Central memory CD4-positive, alpha-beta T cell (primary cell): ENCODE results near the gene SEC63.
"Not testable (repeated sequence)": the region's sequence is repeated elsewhere in the genome, so short reads cannot be mapped to it uniquely, and the experiment has no call there.

Source experiments
- DNase-seq: peaks from one replicate; pipeline ENCODE4 v3.0.0; 2022
- total RNA-seq, 3 experiments: gene quantifications; one replicate each; lab custom pipeline; 2026; lab: John Stamatoyannopoulos, UW

The SEC63 gene, protein sequence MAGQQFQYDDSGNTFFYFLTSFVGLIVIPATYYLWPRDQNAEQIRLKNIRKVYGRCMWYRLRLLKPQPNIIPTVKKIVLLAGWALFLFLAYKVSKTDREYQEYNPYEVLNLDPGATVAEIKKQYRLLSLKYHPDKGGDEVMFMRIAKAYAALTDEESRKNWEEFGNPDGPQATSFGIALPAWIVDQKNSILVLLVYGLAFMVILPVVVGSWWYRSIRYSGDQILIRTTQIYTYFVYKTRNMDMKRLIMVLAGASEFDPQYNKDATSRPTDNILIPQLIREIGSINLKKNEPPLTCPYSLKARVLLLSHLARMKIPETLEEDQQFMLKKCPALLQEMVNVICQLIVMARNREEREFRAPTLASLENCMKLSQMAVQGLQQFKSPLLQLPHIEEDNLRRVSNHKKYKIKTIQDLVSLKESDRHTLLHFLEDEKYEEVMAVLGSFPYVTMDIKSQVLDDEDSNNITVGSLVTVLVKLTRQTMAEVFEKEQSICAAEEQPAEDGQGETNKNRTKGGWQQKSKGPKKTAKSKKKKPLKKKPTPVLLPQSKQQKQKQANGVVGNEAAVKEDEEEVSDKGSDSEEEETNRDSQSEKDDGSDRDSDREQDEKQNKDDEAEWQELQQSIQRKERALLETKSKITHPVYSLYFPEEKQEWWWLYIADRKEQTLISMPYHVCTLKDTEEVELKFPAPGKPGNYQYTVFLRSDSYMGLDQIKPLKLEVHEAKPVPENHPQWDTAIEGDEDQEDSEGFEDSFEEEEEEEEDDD
- 32.0 to 46.4 (median 38.2) reads per million in 3 experiments for total RNA-seq

DNA sequence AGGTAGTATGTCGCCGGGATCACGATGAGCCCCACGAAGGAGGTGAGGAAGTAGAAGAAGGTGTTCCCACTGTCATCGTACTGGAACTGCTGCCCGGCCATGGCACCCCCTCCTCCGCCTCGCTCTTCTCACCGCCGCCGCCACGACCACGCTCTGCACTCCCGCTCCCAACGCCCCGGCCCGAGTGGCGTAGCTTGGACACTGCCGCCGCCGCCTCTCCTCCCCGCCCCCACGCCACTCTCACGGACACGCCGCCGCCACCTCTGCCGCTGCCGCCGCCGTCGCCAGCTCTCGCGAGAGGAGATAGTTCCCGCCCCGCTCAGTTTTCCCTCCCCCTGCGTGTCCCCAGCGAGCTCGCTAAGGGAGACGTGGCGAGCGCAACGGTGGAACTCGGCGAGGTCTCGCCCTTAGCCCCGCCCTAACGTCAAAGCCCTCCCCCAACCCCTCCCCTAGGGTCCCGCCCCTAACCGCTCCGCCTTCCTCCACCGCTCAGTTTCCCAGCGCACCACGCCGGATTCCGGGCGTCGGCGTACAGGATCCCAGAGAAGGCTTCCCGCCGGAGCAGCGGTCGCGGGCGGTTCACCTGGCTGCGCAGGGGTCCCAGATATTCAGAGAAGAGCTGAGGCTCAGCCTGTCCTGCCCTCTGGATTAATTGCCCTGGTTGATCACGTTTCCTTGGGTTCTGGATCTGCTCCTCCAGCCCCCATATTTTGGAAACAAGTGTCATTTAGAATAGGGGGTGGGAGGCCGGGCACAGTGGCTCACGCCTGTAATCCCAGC, at the start of gene SEC63:
Gene SEC63 (minus strand): TSS at position 300 of the 780 bp plus-strand sequence. CDS start 199 bp downstream, at position 101.
- peak; percentile 95 for DNase-seq

DNA sequence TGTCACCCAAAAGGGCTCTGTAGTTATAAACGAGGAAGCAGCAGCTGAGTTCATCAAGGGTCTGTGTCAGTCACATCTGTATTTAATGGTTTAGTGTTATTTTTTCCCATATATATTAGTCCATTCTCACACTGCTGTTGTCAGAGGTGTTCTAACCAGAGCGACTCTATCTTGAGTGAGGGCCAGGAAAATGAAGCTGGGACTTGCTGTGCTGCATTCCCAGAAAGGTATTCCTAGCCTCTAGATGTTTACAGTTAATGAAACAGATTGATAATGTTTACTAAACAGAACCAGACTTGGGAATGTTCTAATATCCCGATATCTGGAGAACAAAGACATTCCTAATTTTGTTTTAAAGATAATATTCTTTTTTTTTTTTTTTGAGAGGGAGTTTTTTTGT, 48.0 kb upstream of the SEC63 start:
- DNase-seq, result no peak

DNA sequence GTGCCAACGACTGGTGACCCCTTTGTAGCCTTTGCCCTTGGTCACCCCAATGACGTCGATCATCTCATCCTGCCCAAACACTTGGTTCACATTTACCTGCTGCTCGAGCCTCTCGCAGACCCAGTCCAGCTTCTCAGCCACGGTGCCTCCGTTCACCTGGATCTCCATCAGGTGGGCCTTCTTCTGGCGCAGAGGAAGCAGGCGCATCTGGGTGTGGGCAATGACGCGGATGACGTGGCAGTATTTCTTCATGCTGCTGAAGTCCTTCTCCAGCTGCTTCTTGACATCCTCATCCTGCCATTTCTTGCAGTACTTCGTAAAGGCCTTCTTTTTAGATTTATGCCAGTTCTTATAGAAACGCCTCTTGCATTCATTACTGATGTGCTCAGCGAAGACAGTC, 46.9 kb upstream of the SEC63 start:
- no peak for DNase-seq

DNA sequence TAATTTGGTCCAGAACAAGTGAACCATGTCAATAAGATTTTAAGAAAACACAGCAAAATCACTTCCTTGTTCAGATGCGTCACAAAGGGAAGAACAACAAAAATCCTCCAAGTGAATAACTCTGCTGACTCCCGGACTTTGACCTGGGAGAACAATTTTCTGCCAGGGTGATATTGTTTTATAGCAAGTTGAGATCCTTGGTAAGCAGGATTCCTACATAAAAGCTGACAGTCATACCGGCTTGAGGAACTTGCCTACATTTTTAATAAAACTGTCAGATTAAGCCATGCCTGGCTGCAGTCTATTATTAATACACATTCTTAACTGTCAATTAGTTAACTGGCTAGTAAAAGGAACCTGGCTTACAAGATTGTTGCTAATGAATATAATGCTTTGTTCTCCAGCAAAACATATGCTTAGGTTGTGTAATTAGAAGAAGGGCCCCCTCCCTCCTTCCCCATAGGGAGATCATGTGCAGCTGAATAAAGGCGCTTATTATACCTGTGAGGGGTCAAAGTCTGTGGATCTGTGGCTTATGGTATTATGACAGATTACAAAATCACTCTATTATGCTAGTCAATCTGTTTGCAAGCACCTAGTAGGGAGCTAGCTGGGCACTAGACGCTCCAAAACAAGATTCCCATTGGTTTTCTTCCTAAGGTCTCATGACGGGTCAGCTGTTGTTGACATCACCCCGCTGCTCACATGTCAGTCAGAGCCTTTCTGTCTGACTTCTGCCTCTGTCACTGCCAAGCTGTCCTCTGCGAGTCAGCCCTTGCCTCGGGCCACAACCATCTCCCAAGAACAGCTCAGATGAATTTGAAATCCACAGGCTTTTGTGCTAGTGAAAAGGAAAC, 44.6 kb upstream of the SEC63 start:
- DNase-seq, result no peak

DNA sequence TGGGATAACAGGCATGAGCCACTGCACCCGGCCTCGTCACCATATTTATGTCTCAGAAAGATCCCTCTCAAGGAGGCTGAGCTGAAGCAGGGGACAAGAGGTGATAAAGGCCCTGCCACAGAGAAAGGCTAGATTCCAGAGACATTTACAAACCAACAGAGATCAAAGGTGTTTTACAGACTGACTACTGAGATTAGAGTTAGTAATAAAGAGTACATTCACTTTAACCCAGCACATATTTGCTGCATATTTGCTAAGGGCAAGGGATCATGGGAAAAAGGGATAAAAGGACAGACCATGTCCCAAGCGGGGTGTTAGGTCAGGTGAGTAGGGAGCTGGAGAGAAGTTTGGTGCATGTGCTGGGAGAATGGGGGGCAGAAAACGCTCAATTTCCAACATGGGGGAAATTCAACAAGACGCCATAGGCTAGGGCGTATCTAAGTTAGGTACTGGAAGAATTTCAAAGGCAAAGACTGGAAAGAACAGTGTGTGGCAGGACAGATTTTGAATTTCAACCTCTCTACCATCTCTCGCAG, 43.8 kb upstream of the SEC63 start:
- no peak for DNase-seq

DNA sequence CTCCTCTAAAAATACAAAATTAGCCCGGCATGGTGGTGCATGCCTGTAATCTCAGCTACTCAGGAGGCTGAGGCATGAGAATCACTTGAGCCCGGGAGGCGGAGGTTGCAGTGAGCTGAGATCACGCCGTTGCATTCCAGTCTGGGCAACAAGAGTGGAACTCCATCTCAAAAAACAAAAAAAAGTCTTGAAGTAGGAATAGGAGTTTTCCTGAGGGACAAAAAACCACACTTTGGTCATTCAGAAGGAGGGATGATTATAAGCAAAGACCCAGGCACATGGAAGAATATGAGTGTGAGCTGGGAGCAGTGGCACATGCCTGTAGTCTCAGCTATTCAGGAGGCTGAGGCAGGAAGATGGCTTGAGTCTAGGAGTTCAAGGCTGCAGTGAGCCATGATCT, 42.3 kb upstream of the SEC63 start:
- DNase-seq, result not testable (repeated sequence)

DNA sequence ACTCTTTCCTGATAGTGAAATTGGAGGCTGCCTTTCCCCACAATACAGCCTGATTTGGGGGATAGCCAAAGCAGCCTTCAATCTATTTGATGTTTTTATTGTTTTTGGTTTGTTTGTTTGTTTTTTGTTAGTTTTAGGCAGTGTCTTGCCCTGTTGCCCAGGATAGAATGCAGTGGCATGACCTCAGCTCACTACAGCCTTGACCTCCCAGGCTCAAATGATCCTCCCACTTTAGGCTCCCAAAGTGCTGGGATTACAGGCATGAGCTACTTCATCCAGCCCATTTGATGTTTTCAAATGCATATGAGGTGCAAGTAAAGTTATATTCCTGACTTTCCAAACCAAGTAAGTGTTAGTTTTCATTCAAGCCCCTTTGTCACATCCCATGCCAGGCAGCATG, 41.3 kb upstream of the SEC63 start:
- DNase-seq, result no peak

DNA sequence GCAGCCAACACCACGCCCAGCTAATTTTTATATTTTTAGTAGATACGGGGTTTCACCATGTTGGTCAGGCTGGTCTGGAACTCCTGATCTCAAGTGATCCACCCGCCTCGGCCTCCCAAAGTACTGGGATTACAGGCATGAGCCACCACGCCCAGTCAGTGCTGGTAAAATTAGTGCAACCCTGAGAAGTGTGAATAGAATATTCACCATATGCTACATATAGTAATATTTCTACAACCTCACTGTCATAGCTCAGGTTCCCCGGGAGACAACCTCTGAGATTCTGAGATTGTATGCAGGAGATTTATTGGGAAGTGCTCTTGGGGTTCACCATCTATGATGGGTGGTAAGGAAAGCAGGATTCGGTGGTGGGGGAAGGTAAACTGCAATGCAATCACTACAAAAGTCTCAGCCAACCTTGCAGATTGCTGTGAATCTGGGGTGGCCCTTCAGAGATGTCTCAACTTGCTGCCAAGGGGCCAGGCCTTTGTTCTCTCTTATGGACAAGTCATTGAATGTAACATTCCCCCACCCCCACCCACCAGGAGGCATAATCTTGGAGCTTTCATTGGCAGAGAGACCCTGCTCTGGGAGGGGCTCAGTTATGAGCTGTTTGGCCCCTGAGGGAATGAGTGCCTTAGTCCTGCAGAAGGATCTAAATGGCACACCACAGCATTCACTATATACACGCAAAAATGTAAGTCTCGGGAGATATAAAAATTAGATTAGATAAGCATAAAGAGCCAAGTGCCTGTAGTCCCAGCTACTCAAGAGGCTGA, 34.0 kb upstream of the SEC63 start:
- no peak for DNase-seq

DNA sequence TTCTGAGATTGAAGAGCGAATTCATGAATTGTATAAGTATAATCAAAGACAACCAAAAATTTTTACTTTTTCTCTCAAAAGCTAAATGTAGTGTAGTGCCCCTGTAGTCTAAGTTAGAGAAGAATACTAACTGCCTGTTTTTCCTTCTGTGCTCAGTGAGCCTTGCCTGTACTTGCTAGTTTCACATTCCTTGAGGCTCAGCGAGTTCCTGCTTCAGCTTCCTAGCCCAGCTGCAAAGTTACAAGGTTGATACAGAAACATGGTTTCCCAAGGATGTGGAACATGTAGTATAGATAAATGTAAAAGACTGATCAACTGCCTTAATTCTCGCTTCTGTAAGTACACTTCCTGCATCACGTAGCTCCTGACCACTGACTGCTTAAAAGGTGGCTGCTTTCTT, 33.1 kb upstream of the SEC63 start:
- no peak for DNase-seq

DNA sequence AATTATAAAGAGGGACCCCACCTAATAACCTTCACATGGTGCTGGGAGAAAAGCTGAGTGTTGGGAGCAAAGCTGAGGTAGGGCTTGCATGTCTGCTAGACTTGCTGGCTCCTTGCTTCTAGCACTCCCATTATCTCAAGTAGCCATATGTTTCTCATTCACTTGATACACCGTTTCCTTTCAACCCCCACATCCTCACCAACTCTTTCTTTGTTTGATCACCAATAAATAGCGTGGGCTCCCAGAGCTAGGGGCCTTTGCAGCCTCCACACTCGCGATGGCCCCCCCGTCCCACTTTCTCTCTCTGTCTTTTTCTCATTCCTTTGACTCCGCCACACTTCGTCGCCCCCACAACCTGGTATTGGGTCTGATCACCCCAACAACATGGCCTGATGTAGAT, 32.6 kb upstream of the SEC63 start:
- not testable (repeated sequence) for DNase-seq

DNA sequence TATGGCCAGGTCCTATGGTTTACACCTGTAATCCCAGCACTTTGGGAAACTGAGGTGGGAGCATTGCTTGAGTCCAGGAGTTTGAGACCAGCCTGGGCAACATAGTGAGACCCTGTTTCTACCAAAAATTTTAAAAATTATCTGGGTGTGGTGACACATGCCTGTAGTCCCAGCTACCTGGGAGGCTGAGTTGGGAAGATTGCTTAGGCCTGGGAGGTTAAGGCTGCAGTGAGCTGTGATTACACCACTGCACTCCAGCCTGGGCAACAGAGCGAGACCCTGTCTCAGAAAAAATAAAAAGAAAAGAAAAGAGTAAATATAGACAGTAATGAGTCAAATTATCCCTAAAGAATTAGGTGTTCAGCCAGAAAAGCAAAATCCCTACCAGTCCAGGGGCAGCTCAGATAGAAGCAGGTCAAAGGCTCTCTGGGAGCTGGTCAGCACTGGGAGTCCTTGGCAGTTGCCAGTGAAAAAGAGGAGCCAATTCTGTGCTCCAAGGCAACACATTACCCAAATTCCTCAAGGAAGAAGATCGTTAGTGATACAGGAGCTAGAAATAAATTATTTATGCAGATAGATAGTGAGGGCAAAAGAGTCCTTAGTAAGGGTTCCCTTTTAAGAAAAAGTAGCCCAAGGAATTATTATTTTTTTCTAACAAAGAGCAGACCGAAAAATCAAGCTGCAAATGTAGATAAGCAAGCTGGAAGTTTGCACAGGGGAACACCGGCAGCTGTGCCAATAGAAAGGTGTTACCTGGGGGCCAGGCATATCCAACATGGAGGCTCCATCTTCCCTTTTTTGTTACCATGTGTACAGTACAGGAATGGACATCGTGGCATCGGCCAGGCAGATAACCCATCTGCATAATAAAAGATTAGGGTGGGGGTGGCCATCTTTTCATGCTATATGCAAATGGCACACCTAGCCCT, 31.4 kb upstream of the SEC63 start:
- no peak for DNase-seq

DNA sequence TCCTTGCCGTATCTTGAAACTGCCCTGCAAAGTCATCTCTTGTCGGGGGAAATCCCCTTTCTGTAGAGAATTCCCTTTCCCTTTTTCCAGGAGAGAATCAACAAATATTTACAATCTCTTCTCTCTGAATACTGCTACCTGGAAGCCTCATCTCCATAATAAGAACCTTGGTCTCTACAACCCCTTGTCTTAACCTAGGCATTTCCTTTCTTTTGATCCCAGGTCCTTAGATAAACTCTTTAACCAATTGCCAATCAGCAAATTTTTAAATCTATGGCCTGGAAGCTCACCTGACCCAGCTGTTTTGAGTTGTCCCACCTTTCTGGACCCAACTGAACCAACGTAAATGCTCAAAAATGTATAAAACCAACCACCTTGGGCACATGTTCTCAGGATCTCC, 30.6 kb upstream of the SEC63 start:
- no peak for DNase-seq

DNA sequence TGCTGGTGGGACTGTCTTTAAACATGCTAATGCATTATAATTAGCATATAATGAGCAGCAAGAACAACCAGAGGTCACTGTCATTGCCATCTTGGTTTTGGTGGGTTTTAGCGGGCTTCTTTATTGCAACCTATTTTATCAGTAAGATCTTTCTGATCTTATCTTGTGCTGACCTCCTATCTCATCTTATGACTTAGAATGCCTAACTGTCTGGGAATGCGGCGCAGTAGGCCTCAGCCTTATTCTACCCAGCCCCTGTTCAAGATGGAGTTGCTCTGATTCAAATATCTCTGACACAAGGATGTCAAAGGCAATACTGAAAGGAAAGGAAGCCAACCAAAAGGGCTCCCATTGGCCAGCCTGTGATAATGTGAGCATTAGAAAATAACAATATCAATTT, 29.8 kb upstream of the SEC63 start:
- DNase-seq, result no peak

DNA sequence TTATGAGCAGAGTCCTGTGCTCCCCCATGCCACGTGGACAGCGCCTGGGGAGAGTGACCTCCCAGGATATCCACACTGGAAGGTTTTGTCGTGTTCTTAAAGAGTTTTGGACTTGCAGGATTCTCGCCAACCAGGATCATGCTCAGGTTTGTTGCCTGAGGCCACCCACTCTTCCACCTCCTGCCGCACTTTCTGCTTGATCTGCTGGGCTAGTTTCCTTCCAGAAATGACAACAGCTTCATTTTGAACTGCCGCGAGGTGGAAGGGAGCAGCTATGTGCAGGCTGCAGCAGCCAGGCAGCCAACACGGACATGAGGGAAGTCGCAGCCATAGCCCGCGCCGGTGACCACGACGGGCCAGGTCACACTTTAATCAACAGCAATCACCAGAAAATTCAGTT, 27.7 kb upstream of the SEC63 start:
- DNase-seq, result no peak

DNA sequence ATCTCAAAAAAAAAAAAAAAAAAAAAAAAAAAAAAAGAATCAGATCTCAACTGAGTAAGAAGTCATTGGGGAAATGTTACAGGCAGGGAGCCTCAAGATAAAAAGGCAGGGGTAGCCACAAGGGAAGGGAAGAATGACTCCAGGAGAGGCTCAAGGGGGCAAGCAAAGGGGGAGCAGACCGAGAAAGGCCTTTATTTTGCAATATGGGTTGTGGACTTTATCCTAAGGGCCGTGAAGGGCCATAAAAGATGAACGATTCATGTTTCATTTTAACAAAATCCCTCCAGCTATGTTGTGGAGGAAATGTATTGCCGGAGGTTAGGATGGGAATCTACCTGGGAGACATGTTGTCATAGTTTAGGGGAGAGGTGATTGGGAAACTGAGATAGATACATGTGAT, 25.8 kb upstream of the SEC63 start:
- DNase-seq, result no peak

DNA sequence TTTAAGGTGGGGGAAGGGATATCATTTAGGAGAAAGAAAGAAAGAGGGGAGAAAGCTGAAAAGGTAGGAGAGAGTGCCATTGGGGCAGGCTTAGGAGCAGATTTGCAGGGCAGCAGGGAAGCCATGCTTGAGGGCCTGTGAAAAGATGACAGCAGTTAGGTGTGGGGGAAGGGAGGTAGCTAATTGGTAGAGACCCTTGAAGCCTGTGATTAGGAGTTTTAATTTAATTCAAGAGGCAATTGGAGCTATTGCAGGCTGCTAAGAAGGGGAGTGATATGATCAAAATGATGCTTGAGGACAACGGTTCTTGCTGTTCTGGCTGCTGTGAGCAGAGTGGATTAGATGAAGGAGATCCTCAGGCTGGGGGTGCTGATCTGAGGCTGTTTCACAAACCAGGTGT, 24.5 kb upstream of the SEC63 start:
- DNase-seq, result no peak

DNA sequence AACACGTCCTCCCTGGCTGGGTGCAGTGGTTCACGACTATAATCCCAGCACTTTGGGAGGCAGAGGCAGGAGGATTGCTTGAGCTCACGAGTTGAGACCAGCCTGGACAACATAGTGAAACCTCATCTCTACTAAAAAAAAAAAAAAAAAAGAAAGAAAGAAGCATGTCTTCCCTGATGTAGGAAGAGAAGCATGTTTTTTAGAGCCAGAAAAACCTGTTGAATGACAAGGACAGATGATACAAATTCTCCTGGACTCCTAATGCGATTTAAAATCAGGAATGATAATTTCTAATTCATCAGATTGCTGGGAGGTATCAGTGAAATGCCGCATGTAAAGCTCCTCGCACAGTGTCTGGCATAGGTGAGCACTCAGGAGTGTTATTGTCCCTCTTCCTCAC, 23.7 kb upstream of the SEC63 start:
- no peak for DNase-seq

DNA sequence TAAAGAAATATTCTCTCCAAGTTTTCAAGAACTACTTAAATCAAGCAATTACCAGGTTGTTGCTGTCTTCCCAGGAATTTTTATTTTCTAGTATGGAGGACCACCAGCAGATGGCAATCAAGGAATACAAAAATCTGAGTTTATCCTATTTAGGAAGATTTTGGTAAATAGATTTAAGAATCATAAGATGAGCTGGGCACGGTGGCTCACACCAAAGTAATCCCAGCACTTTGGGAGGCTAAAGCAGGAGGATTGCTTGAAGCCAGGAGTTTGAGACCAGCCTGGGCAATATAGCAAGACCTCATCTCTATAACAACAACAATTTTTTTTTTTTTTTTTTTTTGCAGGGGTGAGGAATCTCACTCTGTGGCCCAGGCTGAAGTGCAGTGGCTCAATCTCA, 19.3 kb upstream of the SEC63 start:
- DNase-seq, result no peak

DNA sequence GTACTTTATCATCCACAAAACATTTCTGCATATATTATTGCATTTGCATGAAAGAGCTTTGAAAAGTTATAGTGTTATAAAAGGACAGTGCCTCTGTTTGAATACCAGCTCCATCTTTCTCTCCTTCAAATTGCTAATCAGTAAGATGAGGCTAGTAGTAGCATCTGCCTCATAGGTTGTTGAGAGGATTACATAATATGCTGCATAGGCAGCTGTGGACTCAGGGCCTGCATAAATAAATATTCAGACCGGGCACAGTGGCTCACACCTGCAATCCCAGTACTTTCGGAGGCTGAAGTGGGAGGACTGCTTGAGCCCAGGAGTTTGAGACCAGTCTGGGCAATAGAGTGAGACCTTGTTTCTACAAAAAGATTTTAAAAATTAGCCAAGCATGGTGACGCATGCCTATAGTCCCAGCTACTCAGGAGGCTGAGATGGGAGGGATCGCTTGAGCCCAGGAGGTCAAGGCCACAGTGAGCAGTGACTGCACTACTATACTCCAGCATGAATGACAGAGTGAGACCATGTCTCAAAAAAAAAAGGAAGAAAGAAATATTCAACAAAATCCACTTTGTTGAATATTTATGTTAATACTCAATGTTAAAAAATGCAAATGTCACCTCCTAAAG, 18.3 kb upstream of the SEC63 start:
- no peak for DNase-seq

DNA sequence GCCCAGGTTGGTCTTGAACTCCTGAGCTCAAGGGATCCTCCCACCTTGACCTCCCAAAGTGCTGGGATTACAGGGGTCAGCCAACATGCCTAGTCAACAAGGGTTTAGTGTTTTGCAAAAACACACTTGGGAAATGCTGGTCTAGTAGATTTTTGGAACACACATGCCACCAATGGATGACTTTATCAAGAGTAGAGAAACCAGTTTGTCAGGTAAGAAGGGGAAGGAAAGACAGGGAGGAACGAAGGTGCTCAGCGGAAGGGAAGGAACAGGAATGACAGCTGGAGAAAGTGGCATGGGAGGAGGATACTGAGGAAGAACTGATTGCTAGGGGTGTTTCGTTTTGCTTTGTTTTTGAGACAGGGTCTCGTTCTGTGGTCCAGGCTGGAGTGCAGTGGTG, 15.6 kb upstream of the SEC63 start:
- DNase-seq, result no peak
